SK-N-SH (cell line): ENCODE data around the gene TNFRSF19. TPM values are rescaled to one million over a fixed set of nuclear protein-coding genes. Genes with fewer than 3 reads are reported as not detected.

Source experiments
- CTCF ChIA-PET: fragments of 300-600, 350-600 bp; formaldehyde crosslinking; extraction: SDS; loops from one replicate; lab custom pipeline; 2021; lab: Yijun Ruan, JAX
- POLR2A ChIA-PET: fragments of 350-600 bp; sonication (Branson Sonifier 250); formaldehyde crosslinking; extraction: SDS; loops from one replicate; lab custom pipeline; 2020; ENCODE audit warnings: antibody characterized with exemption, inconsistent platforms; lab: Yijun Ruan, JAX
- DNase-seq: peaks from one replicate; pipeline ENCODE4 v3.0.0; 2012
- H2AFZ ChIP-seq: fragments of 200-600 bp; sonication (generic); 2 replicates; pipeline ENCODE4 v1.8.1; 2016; ENCODE audit warnings: antibody characterized with exemption, mild to moderate bottlenecking, low read depth
- H3F3A ChIP-seq: fragments of 200-600 bp; sonication (generic); replicated peaks from 2 replicates; pipeline ENCODE3; 2016; ENCODE audit warnings: antibody characterized with exemption, mild to moderate bottlenecking; ENCODE audit not compliant: insufficient read depth
- H3K27ac ChIP-seq, 2 experiments: fragments of 200-500 bp in 1 of 2; fragments of 200-600 bp in 1 of 2; sonication (Bioruptor generic) in 1 of 2; sonication (generic), shearing (Covaris generic) in 1 of 2; 2 replicates each; pipeline versions ENCODE4 v1.5.1 to v1.6.1; 2014 to 2016; ENCODE audit warnings: low read depth in 2 of 2, inconsistent platforms in 1 of 2, low read length in 1 of 2, mild to moderate bottlenecking in 1 of 2, mixed read lengths in 1 of 2
- H3K27me3 ChIP-seq: fragments of 200-600 bp; sonication (generic), shearing (Covaris generic); 2 replicates; pipeline ENCODE4 v1.6.1; 2016; ENCODE audit warnings: mixed run types; ENCODE audit not compliant: insufficient read depth
- H3K36me3 ChIP-seq, 2 experiments: fragments of 200-500 bp in 1 of 2; fragments of 200-600 bp in 1 of 2; sonication (Bioruptor generic) in 1 of 2; sonication (generic) in 1 of 2; replicated peaks in 1 of 2; 2 replicates each; pipeline versions ENCODE3 to v1.5.1; 2014 to 2016; ENCODE audit warnings: low read length in 1 of 2, mild to moderate bottlenecking in 1 of 2; ENCODE audit not compliant: insufficient read depth in 2 of 2, control insufficient read depth in 1 of 2
- H3K4me1 ChIP-seq, 2 experiments: fragments of 200-500 bp in 1 of 2; fragments of 200-600 bp in 1 of 2; sonication (Bioruptor generic) in 1 of 2; sonication (generic), shearing (Covaris generic) in 1 of 2; 2 replicates each; pipeline versions ENCODE4 v1.5.1 to v1.6.1; 2014 to 2016; ENCODE audit warnings: low read depth in 1 of 2, low read length in 1 of 2, mixed run types in 1 of 2; ENCODE audit not compliant: insufficient read depth in 2 of 2, control insufficient read depth in 1 of 2
- H3K4me2 ChIP-seq: fragments of 200-600 bp; sonication (generic), shearing (Covaris generic); 2 replicates; pipeline ENCODE4 v1.6.1; 2017; ENCODE audit warnings: mixed run types
- H3K4me3 ChIP-seq, 2 experiments: fragments of 200-500 bp in 1 of 2; fragments of 200-600 bp in 1 of 2; sonication (Bioruptor generic) in 1 of 2; sonication (generic), shearing (Covaris generic) in 1 of 2; 2 replicates each; pipeline versions ENCODE4 v1.5.1 to v1.8.1; 2014 to 2016; ENCODE audit warnings: low read depth in 2 of 2, inconsistent platforms in 1 of 2, low read length in 1 of 2, mild to moderate bottlenecking in 1 of 2, mixed read lengths in 1 of 2, moderate library complexity in 1 of 2
- H3K79me2 ChIP-seq: fragments of 200-600 bp; sonication (generic); 2 replicates; pipeline ENCODE4 v1.8.1; 2017; ENCODE audit warnings: mild to moderate bottlenecking; ENCODE audit not compliant: insufficient read depth
- H3K9ac ChIP-seq: fragments of 200-600 bp; sonication (generic); 2 replicates; pipeline ENCODE4 v1.6.1; 2017; ENCODE audit warnings: mixed run types
- H3K9me2 ChIP-seq: fragments of 200-600 bp; sonication (generic); 2 replicates; pipeline ENCODE4 v1.6.1; 2017; ENCODE audit warnings: mixed run types
- H3K9me3 ChIP-seq: fragments of 200-600 bp; sonication (generic); 2 replicates; pipeline ENCODE4 v1.6.1; 2017; ENCODE audit warnings: mixed run types, mild to moderate bottlenecking, moderate library complexity
- H4K20me1 ChIP-seq: fragments of 200-600 bp; sonication (generic); 2 replicates; pipeline ENCODE4 v1.6.1; 2017; ENCODE audit warnings: mild to moderate bottlenecking, mixed run types; ENCODE audit not compliant: insufficient read depth
- FOXJ3 ChIP-seq: sonication (generic); formaldehyde crosslinking; IDR thresholded peaks from 2 replicates; pipeline ENCODE4 v1.5.1; 2020; ENCODE audit warnings: mild to moderate bottlenecking, missing genetic modification reagents
- JUND ChIP-seq: IDR thresholded peaks from 2 replicates; pipeline ENCODE4 v1.4.0; 2012
- MEF2A ChIP-seq: IDR thresholded peaks from 2 replicates; pipeline ENCODE4 v1.4.0; 2012; ENCODE audit warnings: low read depth, borderline replicate concordance
- RFX5 ChIP-seq: IDR thresholded peaks from 2 replicates; pipeline ENCODE4 v1.6.1; 2012; ENCODE audit warnings: mild to moderate bottlenecking, improper control_type of control experiment, low read length
- RXRA ChIP-seq: IDR thresholded peaks from 2 replicates; pipeline ENCODE4 v1.4.0; 2012; ENCODE audit warnings: low read depth, mild to moderate bottlenecking, borderline replicate concordance
- SMC3 ChIP-seq: IDR thresholded peaks from 2 replicates; pipeline ENCODE4 v1.6.1; 2012; ENCODE audit warnings: low read depth, low read length, improper control_type of control experiment
- TEAD4 ChIP-seq: IDR thresholded peaks from 2 replicates; pipeline ENCODE4 v1.4.0; 2012; ENCODE audit warnings: mild to moderate bottlenecking, borderline replicate concordance; ENCODE audit not compliant: insufficient read depth
- WGBS: methylation state at CpG from one replicate; pipeline ENCODE4 v1.1.6; 2017; ENCODE audit warnings: low lambda C conversion rate; 5-methylcytosine and 5-hydroxymethylcytosine counted together
- polyA plus RNA-seq, 3 experiments: library from polyadenylated mRNA; depleted of rRNA; stranded (reverse); fragments of >200 nt; gene quantifications; 2 replicates each; pipeline ENCODE4 v1.2.3, GENCODE V29; 2012
- TF ChIP-seq, protein P1 (sequence below): IDR thresholded peaks from 2 replicates; pipeline ENCODE4 v1.4.0; 2012; ENCODE audit warnings: low read depth, borderline replicate concordance
- TF ChIP-seq, protein P2 (sequence below): IDR thresholded peaks from 2 replicates; pipeline ENCODE4 v1.6.1; 2012; ENCODE audit warnings: mild to moderate bottlenecking, low read depth, low read length, moderate library complexity
- TF ChIP-seq, protein P3 (sequence below): fragments of 150-350 bp; IDR thresholded peaks from 2 replicates; pipeline ENCODE4 v1.6.1; 2017; ENCODE audit warnings: antibody characterized with exemption, low read length, low read depth, borderline replicate concordance

The TNFRSF19 gene
- polyA plus RNA-seq, 1 of the 3 experiments (the other 2 are of a cell fraction), result 4.6 TPM

DNA sequence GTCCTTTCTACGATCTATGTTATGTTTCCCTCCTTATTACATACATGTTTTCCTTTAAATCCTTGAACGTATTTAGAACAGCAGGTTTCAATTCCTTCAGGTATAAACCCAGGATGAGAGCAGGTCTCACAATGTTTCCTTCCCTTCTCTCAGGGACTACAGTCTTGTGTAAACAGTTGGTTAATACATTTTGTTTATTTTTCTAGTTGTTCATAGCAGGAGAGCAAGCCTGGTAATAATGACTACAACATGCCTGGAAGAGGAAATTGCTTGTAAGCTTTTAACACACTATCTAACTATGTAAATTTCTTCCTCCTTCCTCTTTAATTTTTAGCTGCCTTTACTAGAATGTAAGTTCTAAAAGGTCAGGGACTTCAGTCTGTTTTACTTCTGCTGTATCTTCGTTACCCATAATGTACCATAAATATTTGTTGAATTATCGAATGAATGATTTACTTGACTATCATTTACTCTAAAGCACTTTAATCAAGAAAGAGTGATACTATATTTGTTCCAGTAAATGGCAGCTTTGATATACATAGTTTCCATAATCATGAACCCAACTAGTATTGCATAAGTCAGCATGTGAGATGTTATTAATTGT, 28.9 kb upstream of the TNFRSF19 start:
- 84% methylated on average over 4 of the region's 4 CpGs for WGBS
- ChIA-PET CTCF (no interaction called here), POLR2A (no interaction called here)

DNA sequence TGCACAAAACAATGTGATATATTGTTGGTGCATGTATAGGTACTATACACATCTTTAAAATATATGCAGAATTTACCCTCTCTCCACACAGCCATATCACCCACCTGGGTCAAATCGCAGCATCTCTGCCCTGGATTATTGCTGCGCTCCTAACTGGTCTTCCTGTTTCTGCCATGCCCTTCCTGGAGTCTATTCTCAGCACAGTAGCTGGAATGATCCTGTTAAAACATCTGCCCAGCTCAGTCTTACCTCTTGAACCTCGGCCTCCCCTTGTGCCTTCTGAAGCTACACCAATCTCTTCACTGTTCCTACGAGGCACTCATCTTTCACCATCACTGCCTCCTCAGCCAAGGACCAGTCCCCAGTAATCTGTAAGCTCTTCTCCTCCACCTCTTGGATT, 25.5 kb upstream of the TNFRSF19 start:
- Histone ChIP-seq H3K36me3 (no peaks in the 10 kb centered on the region), H3F3A (no peaks in the 10 kb centered on the region), H3K27me3 (no peaks in the 10 kb centered on the region), H3K9ac (no peak overlapping the region), H3K79me2 (no peaks in the 10 kb centered on the region), H3K9me3 (no peaks in the 10 kb centered on the region), H3K27ac (no peak overlapping the region), H4K20me1 (no peaks in the 10 kb centered on the region), H3K4me1 (no peaks in the 10 kb centered on the region), H3K4me3 (no peak overlapping the region), H2AFZ (no peak overlapping the region), H3K4me2 (no peak overlapping the region), H3K9me2 (no peaks in the 10 kb centered on the region)
- WGBS, result 74% methylated on average over 4 of the region's 4 CpGs
- CTCF ChIA-PET, result interaction anchor here (1.0 kb wide), 1 partner anchor 10 kb away, joined by 3 read pairs; no protein-coding TSS in a partner anchor
- DNase-seq, result no peak
- POLR2A ChIA-PET, result no interaction called here
- TF ChIP-seq TEAD4, result no peak
- TF ChIP-seq FOXJ3, result no peak
- TF ChIP-seq SMC3, result no peak
- TF ChIP-seq, protein P1, sequence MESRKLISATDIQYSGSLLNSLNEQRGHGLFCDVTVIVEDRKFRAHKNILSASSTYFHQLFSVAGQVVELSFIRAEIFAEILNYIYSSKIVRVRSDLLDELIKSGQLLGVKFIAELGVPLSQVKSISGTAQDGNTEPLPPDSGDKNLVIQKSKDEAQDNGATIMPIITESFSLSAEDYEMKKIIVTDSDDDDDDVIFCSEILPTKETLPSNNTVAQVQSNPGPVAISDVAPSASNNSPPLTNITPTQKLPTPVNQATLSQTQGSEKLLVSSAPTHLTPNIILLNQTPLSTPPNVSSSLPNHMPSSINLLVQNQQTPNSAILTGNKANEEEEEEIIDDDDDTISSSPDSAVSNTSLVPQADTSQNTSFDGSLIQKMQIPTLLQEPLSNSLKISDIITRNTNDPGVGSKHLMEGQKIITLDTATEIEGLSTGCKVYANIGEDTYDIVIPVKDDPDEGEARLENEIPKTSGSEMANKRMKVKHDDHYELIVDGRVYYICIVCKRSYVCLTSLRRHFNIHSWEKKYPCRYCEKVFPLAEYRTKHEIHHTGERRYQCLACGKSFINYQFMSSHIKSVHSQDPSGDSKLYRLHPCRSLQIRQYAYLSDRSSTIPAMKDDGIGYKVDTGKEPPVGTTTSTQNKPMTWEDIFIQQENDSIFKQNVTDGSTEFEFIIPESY, result no peak
- TF ChIP-seq, protein P2, sequence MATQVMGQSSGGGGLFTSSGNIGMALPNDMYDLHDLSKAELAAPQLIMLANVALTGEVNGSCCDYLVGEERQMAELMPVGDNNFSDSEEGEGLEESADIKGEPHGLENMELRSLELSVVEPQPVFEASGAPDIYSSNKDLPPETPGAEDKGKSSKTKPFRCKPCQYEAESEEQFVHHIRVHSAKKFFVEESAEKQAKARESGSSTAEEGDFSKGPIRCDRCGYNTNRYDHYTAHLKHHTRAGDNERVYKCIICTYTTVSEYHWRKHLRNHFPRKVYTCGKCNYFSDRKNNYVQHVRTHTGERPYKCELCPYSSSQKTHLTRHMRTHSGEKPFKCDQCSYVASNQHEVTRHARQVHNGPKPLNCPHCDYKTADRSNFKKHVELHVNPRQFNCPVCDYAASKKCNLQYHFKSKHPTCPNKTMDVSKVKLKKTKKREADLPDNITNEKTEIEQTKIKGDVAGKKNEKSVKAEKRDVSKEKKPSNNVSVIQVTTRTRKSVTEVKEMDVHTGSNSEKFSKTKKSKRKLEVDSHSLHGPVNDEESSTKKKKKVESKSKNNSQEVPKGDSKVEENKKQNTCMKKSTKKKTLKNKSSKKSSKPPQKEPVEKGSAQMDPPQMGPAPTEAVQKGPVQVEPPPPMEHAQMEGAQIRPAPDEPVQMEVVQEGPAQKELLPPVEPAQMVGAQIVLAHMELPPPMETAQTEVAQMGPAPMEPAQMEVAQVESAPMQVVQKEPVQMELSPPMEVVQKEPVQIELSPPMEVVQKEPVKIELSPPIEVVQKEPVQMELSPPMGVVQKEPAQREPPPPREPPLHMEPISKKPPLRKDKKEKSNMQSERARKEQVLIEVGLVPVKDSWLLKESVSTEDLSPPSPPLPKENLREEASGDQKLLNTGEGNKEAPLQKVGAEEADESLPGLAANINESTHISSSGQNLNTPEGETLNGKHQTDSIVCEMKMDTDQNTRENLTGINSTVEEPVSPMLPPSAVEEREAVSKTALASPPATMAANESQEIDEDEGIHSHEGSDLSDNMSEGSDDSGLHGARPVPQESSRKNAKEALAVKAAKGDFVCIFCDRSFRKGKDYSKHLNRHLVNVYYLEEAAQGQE, result no peak

More for the DNA sequence above, 28.9 kb upstream of the TNFRSF19 start:
- TF ChIP-seq, protein P3, sequence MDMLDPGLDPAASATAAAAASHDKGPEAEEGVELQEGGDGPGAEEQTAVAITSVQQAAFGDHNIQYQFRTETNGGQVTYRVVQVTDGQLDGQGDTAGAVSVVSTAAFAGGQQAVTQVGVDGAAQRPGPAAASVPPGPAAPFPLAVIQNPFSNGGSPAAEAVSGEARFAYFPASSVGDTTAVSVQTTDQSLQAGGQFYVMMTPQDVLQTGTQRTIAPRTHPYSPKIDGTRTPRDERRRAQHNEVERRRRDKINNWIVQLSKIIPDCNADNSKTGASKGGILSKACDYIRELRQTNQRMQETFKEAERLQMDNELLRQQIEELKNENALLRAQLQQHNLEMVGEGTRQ, result no peak
- TF ChIP-seq RXRA, result no peak
- TF ChIP-seq, protein P1, result no peak
- TF ChIP-seq MEF2A, result no peak
- no peak for TF ChIP-seq RFX5
- TF ChIP-seq JUND, result no peak
- TF ChIP-seq, protein P2, result no peak
- TF ChIP-seq, all 33 proteins: peak for 0
- no peaks in the 10 kb centered on the region for H3K36me3 ChIP-seq
- H3K27me3 ChIP-seq, result no peaks in the 10 kb centered on the region
- no peaks in the 10 kb centered on the region for H3K4me1 ChIP-seq
- H4K20me1 ChIP-seq, result no peaks in the 10 kb centered on the region
- no peaks in the 10 kb centered on the region for H3K79me2 ChIP-seq
- H3K4me3 ChIP-seq, result no peak overlapping the region
- H3F3A ChIP-seq, result no peaks in the 10 kb centered on the region
- no peak overlapping the region for H3K9ac ChIP-seq
- H3K27ac ChIP-seq, result no peak overlapping the region
- DNase-seq, result no peak
- H3K4me2 ChIP-seq, result no peak overlapping the region
- no peaks in the 10 kb centered on the region for H3K9me2 ChIP-seq
- peaks cover 7% of the 10 kb centered on the region for H3K9me3 ChIP-seq
- H2AFZ ChIP-seq, result no peak overlapping the region
